Globus pallidus (tissue), 1 donor: ENCODE results near the gene DENND1C.

Experiments used
- DNase-seq: peaks from one replicate; pipeline ENCODE4 v3.0.0-alpha.2; 2015; ENCODE audit warnings: low spot score

The DENND1C gene

GRCh38 chr19:6423499-6424194, 57.9 kb downstream of the DENND1C start:
- DNase-seq: no peak

- DNase-seq: no peak
These were observed 60.2 kb downstream of the DENND1C start for GRCh38 chr19:6421075-6422014.

GRCh38 chr19:6418562-6418932, 63.0 kb downstream of the DENND1C start:
- no peak for DNase-seq

DNA sequence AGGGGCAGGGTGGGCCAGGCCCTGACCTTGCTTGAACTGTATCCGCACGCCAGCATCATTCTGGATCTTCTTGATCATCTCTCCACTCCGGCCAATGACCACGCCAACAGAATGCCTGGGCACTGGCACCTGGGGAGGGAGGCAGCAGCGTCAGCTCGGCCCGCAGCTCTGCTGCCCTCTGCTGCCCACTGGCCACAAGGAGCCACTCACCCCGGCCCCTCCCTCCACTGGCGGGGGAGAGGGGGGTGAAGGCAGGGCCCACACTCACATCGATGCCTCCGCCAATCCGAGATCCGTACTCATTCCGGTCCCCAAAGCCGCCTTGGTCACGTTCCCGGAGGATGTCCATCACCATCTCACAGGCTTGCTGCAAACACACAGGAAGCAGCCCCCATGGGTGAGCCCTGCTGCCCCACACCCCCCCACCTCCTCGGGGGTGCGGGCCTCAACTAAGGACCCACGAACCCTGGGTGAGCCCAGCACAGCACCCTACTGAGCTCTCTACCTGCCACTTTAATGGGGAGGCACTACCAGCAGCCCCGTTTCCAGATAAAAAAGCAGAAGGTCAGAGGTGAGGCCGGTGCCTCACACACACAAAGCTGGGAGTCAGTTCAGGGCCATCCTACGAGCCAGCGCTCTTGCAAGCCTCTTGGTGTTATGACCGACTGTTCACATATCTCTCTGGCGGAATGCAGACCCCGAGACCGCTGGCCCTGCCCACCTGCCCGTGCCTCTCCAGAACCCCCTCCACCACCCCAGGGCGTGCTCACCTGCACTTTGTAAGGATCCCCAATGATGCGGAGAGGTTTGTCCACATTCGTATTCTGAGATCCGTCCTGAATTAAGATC, 63.6 kb downstream of the DENND1C start:
- DNase-seq: peak; percentile 43
